K562 (cell line): ENCODE measurements around the gene LTK. TPM values are rescaled to one million over a fixed set of nuclear protein-coding genes. Genes with fewer than 3 reads are reported as not detected.

ENCODE experiments used
- AFF4 ChIP-seq: sonication (generic); formaldehyde crosslinking; IDR thresholded peaks from 2 replicates; pipeline ENCODE4 v1.8.0; 2023; ENCODE audit warnings: mild to moderate bottlenecking, missing genetic modification reagents
- ARHGAP35 ChIP-seq: fragments of 450-650 bp; IDR thresholded peaks from 2 replicates; pipeline ENCODE4 v1.6.1; 2018; ENCODE audit not compliant: partially characterized antibody
- ATF4 ChIP-seq: fragments of 450-650 bp; formaldehyde crosslinking; IDR thresholded peaks from 2 replicates; pipeline ENCODE4 v1.4.0; 2022; ENCODE audit warnings: mild to moderate bottlenecking, moderate library complexity
- BRCA1 ChIP-seq, 2 experiments: fragments of 450-650 bp in 1 of 2; sonication (generic) in 1 of 2; formaldehyde crosslinking in 1 of 2; IDR thresholded peaks; 2 replicates each; pipeline versions ENCODE4 v1.5.0 to v1.6.1; 2017 to 2020; ENCODE audit warnings: mild to moderate bottlenecking in 1 of 2, missing genetic modification reagents in 1 of 2
- CBX8 ChIP-seq: fragments of 200-600 bp; sonication (generic); IDR thresholded peaks from 2 replicates; pipeline ENCODE4 v1.6.1; 2012; ENCODE audit warnings: borderline replicate concordance, mixed run types, low read depth, mild to moderate bottlenecking, moderate library complexity, mixed read lengths, low read length, control low read depth, inconsistent platforms; ENCODE audit not compliant: poor library complexity, severe bottlenecking; ENCODE audit errors: extremely low read depth
- CCAR2 ChIP-seq: fragments of 200-400 bp; formaldehyde crosslinking; IDR thresholded peaks from 2 replicates; pipeline ENCODE4 v1.6.1; 2017; ENCODE audit warnings: mild to moderate bottlenecking, low read depth, low read length
- ESRRB ChIP-seq: fragments of 250-450 bp; sonication (Bioruptor Pico); IDR thresholded peaks from 2 replicates; pipeline ENCODE4 v1.5.0; 2020; ENCODE audit warnings: mild to moderate bottlenecking, moderate library complexity, borderline replicate concordance
- KDM4B ChIP-seq, 2 experiments: fragments of 450-650 bp in 1 of 2; sonication (generic) in 1 of 2; IDR thresholded peaks; 2 replicates each; pipeline ENCODE4 v1.6.1; 2016 to 2017; ENCODE audit warnings: borderline replicate concordance in 2 of 2, antibody characterized with exemption in 1 of 2, low read depth in 1 of 2, mild to moderate bottlenecking in 1 of 2
- MAFF ChIP-seq: IDR thresholded peaks from 2 replicates; pipeline ENCODE4 v1.6.1; 2012; ENCODE audit warnings: low read length, improper control_type of control experiment
- NCOA6 ChIP-seq: fragments of 450-650 bp; IDR thresholded peaks from 2 replicates; pipeline ENCODE4 v1.6.1; 2017; ENCODE audit warnings: mild to moderate bottlenecking
- WHSC1 ChIP-seq: IDR thresholded peaks from one replicate; pipeline ENCODE4 v1.6.1; 2012; ENCODE audit warnings: low read length, control low read depth, inconsistent platforms
- ZNF121 ChIP-seq: sonication (generic); formaldehyde crosslinking; conservative IDR thresholded peaks from 2 replicates; pipeline ENCODE4 v1.8.0; 2022; ENCODE audit warnings: missing genetic modification reagents
- ZNF280A ChIP-seq: fragments of 450-650 bp; IDR thresholded peaks from 2 replicates; pipeline ENCODE4 v1.6.1; 2018; ENCODE audit warnings: mild to moderate bottlenecking, low read depth; ENCODE audit not compliant: partially characterized antibody
- polyA plus RNA-seq, 8 experiments: library from polyadenylated mRNA; depleted of rRNA in 4 of 8; stranded (reverse) in 5 of 8; unstranded in 3 of 8; fragments of >200 nt; fragmentation: Nextera tagmentation in 2 of 8; fragmentation: Illumina TruSeq in 1 of 8; extraction: Ambion mirVana in 2 of 8; extraction: Trizol in 1 of 8; gene quantifications; 2 replicates each; pipeline versions ENCODE4 v1.2.1 to v1.2.3, GENCODE V29; 2011 to 2014; ENCODE audit warnings: inconsistent platforms in 1 of 8, missing spikeins in 1 of 8
- total RNA-seq, 7 experiments: library from RNA; depleted of rRNA in 6 of 7; stranded (reverse); fragments of >200 nt in 6 of 7; fragmentation: Illumina TruSeq in 2 of 7; extraction: Trizol in 2 of 7; gene quantifications; 2 replicates each; pipeline versions ENCODE4 v1.2.1 to v1.2.3, GENCODE V29; 2011 to 2021; ENCODE audit warnings: low replicate concordance in 1 of 7

LTK gene
- total and polyA plus RNA-seq, 9 of the 15 experiments (the other 6 are each of a cell fraction or from before 2014, with no cell fraction given) = 0.25 to 4.4 (median 1.8) TPM

- TF ChIP-seq AFF4 (CRISPR knock-in tag) = no peak
- TF ChIP-seq ATF4 = no peak
- no peak for TF ChIP-seq CCAR2
- no peak for TF ChIP-seq BRCA1 (IDR thresholded peaks at IDR 0.05)
- no peak for TF ChIP-seq BRCA1 (CRISPR knock-in tag; IDR thresholded peaks at IDR 0.05)
- no peak for TF ChIP-seq ESRRB (CRISPR knock-in tag)
- TF ChIP-seq ZNF280A = no peak
- no peak for TF ChIP-seq KDM4B (IDR thresholded peaks at IDR 0.05; ENCODE audit: borderline replicate concordance in 2 of 2, low read depth in 1 of 2)
- TF ChIP-seq ARHGAP35 = no peak
- no peak for TF ChIP-seq ZNF121 (CRISPR knock-in tag)
- TF ChIP-seq MAFF = no peak
- TF ChIP-seq CBX8 = no peak
- TF ChIP-seq WHSC1 = no peak
- no peak for TF ChIP-seq NCOA6
These were observed 46.9 kb upstream of the LTK start (continued) for GRCh38 chr15:41560572-41560874.
